GM20431 (cell line): ENCODE data around the gene APOE.
"Not testable (repeated sequence)": the region's sequence is repeated elsewhere in the genome, so short reads cannot be mapped to it uniquely, and the experiment has no call there.

Experiments
- in situ Hi-C: fragments of 300-500 bp; cut with MseI, MboI; formaldehyde crosslinking; loops from one replicate; pipeline ENCODE4 v1.15.0; 2020; ENCODE audit warnings: low sequenced_read_pairs; ENCODE audit not compliant: unreplicated experiment

APOE gene

DNA sequence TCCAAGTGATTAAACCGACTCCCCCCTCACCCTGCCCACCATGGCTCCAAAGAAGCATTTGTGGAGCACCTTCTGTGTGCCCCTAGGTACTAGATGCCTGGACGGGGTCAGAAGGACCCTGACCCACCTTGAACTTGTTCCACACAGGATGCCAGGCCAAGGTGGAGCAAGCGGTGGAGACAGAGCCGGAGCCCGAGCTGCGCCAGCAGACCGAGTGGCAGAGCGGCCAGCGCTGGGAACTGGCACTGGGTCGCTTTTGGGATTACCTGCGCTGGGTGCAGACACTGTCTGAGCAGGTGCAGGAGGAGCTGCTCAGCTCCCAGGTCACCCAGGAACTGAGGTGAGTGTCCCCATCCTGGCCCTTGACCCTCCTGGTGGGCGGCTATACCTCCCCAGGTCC is 2.0 kb downstream of the APOE start:
- in situ Hi-C loops: loop anchor here (10.0 kb wide), 1 partner anchor 47 kb away; the partner anchor contains the start of gene CLPTM1

GRCh38 chr19:44908074-44908835 is 2.7 kb downstream of the APOE start:
- in situ Hi-C loops: loop anchor here (10.0 kb wide), 1 partner anchor 47 kb away; the partner anchor contains the start of gene CLPTM1

DNA sequence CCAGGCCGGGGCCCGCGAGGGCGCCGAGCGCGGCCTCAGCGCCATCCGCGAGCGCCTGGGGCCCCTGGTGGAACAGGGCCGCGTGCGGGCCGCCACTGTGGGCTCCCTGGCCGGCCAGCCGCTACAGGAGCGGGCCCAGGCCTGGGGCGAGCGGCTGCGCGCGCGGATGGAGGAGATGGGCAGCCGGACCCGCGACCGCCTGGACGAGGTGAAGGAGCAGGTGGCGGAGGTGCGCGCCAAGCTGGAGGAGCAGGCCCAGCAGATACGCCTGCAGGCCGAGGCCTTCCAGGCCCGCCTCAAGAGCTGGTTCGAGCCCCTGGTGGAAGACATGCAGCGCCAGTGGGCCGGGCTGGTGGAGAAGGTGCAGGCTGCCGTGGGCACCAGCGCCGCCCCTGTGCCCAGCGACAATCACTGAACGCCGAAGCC is 3.3 kb downstream of the APOE start:
- in situ Hi-C loops: loop anchor here (10.0 kb wide), 1 partner anchor 46 kb away; the partner anchor contains the start of gene CLPTM1

DNA sequence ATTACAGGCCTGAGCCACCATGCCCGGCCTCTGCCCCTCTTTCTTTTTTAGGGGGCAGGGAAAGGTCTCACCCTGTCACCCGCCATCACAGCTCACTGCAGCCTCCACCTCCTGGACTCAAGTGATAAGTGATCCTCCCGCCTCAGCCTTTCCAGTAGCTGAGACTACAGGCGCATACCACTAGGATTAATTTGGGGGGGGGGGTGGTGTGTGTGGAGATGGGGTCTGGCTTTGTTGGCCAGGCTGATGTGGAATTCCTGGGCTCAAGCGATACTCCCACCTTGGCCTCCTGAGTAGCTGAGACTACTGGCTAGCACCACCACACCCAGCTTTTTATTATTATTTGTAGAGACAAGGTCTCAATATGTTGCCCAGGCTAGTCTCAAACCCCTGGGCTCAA is 4.2 kb downstream of the APOE start:
- in situ Hi-C loops: loop anchor here (10.0 kb wide), 1 partner anchor 45 kb away; the partner anchor contains the start of gene CLPTM1

- in situ Hi-C loops: not testable (repeated sequence)
Observed at GRCh38 chr19:44911896-44912295, 6.3 kb downstream of the APOE start.

- in situ Hi-C loops: no loop called here
Observed at GRCh38 chr19:44912854-44913253, 7.3 kb downstream of the APOE start.

DNA sequence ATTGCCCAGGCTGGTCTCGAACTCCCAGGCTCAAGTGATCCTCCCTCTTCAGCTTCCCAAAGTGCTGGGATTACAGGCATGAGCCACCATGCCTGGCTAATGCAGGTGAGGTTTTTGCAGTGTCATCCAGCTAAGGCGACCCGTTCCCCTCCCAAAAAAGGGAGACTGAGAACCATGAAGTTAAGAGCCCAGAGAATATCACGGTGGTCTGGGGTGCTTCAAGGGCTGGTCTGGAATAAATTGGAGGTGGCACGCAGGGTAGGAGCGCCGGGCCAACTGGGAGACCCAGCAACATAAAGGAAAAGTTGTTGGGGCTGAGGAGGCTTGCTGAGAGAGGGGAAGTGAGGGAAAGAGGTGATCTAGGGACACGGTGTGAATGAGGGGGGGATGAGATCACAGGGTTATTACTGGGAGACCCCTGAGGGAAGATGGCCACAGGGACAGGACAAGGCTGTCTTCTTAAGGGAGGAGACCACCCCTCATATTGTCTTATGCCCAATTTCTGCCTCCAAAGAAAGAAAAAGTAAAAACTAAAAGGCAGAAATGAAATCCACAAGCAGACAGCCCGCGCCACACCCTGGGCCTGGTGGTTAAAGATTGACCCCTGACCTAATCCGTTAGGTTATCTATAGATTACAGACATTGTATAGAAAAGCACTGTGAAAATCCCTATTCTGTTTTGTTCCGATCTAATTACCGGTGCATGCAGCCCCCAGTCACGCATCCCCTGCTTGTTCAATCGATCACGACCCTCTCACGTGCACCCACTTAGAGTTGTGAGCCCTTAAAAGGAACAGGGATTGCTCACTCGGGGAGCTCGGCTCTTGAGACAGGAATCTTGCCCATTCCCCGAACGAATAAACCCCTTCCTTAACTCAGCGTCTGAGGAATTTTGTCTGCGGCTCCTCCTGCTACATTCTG is 8.2 kb downstream of the APOE start:
- in situ Hi-C loops: not testable (repeated sequence)

DNA sequence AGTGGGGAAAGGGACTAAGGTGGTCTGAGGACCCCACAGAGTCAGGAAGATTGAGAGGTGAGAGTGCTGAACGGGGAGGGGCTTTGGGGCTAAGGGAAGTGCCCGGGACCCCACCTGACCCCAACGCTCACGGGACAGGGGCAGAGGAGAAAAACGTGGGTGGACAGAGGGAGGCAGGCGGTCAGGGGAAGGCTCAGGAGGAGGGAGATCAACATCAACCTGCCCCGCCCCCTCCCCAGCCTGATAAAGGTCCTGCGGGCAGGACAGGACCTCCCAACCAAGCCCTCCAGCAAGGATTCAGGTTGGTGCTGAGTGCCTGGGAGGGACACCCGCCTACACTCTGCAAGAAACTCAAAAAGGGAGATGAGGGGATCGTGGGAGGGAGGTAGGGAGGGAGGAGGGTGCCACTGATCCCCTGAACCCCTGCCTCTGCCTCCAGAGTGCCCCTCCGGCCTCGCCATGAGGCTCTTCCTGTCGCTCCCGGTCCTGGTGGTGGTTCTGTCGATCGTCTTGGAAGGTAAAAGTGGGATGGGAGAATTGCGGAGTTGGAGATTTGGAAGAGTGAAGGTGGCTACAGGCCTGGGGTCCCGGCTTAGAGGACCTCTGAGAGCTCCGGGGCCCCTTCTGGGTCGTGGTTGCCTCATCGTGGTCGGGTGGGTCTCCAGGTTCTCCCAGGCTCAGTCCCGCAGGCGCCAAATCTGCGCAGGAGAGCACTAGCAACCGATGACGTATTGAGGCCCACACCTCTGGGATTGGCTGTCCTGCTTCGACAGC is 9.0 kb downstream of the APOE start, which contains the start of gene APOC1:
Gene APOC1 (plus strand): TSS at position 176 of the 774 bp plus-strand sequence. CDS start 284 bp downstream, at position 460.
- in situ Hi-C loops: not testable (repeated sequence)

- in situ Hi-C loops: no loop called here
Observed at GRCh38 chr19:44924243-44924725, 18.7 kb downstream of the APOE start.

DNA sequence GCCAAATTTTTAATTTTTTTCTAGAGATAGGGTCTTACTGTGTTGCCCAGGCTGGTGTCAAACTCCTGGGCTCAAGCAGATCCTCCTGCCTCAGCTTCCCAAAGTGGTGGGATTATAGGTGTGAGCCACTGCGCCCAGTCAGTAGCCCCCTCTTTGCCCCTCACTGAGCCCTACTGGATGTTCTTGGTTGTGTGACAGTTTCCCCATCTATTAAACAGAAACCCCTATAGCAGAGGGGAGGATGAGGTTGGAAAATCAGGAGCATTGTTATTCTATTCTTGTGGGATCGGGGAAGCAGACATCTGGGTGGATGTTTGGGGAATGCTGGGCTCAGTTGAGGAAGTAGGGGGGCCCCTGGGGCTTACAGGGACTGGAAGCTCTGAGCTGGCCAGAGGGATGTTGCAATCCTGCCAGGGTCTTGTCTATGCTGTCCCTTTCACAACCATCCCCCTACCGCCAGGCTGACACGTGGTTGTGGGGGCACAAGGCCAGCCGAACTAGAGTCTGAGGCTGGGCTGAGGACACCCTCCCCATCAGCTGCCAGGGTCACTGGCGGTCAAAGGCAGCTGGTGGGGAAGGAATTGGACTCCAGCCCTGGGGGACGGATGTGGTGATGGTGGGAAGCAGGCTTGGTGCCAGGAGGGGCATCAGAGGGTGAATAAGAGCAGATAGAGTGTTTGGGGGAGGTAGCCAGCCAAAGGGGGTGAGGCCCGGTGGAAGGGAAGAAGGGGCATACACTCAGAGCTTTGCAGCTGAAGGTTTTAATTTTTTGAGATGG is 19.7 kb downstream of the APOE start:
- in situ Hi-C loops: no loop called here

DNA sequence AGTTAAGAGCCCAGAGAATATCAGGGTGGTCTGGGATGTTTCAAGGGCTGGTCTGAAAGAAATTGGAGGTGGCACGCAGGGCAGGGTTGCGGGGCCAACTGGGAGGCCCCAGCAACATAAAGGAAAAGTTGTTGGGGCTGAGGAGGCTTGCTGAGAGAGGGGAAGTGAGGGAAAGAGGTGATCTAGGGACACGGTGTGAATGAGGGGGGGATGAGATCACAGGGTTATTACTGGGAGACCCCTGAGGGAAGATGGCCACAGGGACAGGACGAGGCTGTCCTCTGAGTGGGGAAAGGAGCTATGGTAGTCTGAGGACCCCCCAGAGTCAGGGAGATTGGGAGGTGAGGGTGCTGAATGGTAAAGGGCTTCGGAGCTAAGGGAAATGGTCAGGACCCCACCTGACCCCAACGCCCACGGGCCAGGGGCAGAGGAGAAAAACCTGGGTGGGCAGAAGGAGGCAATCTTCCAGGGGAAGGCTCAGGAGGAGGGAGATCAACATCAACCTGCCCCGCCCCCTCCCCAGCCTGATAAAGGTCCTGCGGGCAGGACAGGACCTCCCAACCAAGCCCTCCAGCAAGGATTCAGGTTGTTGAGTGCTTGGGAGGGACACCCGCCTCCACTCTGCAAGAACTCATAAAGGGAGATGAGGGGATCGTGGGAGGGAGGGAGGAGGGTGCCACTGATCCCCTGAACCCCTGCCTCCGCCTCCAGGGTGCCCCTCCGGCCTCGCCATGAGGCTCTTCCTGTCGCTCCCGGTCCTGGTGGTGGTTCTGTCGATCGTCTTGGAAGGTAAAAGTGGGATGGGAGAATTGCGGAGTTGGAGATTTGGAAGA is 20.9 kb downstream of the APOE start:
- in situ Hi-C loops: not testable (repeated sequence)

- in situ Hi-C loops: no loop called here
Observed at GRCh38 chr19:44927746-44928145, 22.1 kb downstream of the APOE start.

DNA sequence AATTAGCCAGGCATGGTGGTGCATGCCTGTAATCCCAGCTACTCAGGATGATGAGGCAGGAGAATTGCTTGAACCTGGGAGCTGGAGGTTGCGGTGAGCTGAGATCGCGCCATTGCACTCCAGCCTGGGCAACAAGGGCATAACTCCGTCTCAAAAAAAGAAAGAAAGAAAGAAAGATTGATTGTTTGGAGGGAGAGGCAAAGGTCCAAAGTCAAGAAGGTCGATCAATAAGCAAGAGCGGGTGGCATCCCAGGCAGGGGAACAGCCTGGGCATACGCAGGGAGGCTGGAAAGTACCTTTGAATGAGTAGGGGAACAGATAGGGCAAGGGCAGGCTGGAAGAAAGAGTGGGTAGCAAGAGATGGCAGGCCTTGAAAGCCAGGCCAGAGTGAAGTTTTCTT is 24.5 kb downstream of the APOE start:
- in situ Hi-C loops: no loop called here

DNA sequence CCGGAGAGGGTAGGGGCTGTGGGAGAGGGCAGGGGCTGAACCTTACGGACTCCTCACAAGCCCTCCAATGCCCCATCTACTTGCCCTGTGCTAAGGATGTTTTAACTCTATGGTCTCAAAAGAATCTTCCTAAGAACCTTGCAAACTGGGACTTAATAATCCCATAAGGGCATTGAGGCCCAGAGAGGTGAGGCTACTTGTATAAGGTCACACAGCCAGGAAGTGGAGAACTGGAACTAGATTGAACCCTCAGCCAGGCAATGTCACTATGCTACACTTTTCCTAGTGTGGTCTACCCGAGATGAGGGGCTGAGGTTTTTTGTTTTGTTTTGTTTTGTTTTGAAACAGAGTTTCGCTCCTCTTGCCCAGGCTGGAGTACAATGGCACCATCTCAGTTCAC is 25.9 kb downstream of the APOE start:
- in situ Hi-C loops: no loop called here

GRCh38 chr19:44939668-44940067 is 34.1 kb downstream of the APOE start:
- in situ Hi-C loops: no loop called here

- in situ Hi-C loops: no loop called here
Observed at GRCh38 chr19:44942067-44942571, 36.5 kb downstream of the APOE start, which contains the start of gene APOC4. Gene APOC4 (plus strand): TSS chr19:44942237. CDS start chr19:44942278, 41 bp downstream.

GRCh38 chr19:44943801-44944249 is 38.2 kb downstream of the APOE start:
- in situ Hi-C loops: no loop called here
